22Rv1 (cell line): ENCODE data around the gene CAB39L.

Source experiments
- CTCF ChIP-seq: fragments of 450-650 bp; IDR thresholded peaks from 2 replicates; pipeline ENCODE4 v1.5.1; 2017; ENCODE audit warnings: mild to moderate bottlenecking
- ZFX ChIP-seq: fragments of 450-650 bp; IDR thresholded peaks from 2 replicates; pipeline ENCODE4 v1.6.1; 2017; ENCODE audit warnings: antibody characterized with exemption, borderline replicate concordance

GRCh38 chr13:49369866-49370265 is 74.0 kb downstream of the CAB39L start:
- TF ChIP-seq CTCF = no peak
- TF ChIP-seq ZFX = no peak
